ENCODE data around the gene HEBP2.
"Not testable (repeated sequence)": the region's sequence is repeated elsewhere in the genome, so short reads cannot be mapped to it uniquely, and the experiment has no call there.

HEBP2 gene

GRCh38 chr6:138424004-138424904 lies 20.2 kb downstream of the HEBP2 start:
- DNase-seq (ENCODE audit: low read depth in 2 of 2): no peak

GRCh38 chr6:138425256-138425655 lies 21.2 kb downstream of the HEBP2 start:
- not testable (repeated sequence) for DNase-seq (ENCODE audit: low read depth in 2 of 2)

GRCh38 chr6:138426500-138427123 lies 22.6 kb downstream of the HEBP2 start:
- no peak for DNase-seq (ENCODE audit: low read depth in 2 of 2)

GRCh38 chr6:138427701-138428100 lies 23.7 kb downstream of the HEBP2 start:
- DNase-seq (ENCODE audit: low read depth in 2 of 2): no peak

- DNase-seq (ENCODE audit: low read depth in 2 of 2): no peak
Measured at GRCh38 chr6:138428944-138429598, 25.0 kb downstream of the HEBP2 start.

GRCh38 chr6:138429761-138430160 lies 25.7 kb downstream of the HEBP2 start:
- DNase-seq (ENCODE audit: low read depth in 2 of 2): no peak

GRCh38 chr6:138430361-138431145 lies 26.5 kb downstream of the HEBP2 start:
- DNase-seq (ENCODE audit: low read depth in 2 of 2): no peak

GRCh38 chr6:138431256-138432062 lies 27.4 kb downstream of the HEBP2 start:
- no peak for DNase-seq (ENCODE audit: low read depth in 2 of 2)

GRCh38 chr6:138432063-138432356 lies 28.0 kb downstream of the HEBP2 start:
- DNase-seq (ENCODE audit: low read depth in 2 of 2): no peak

GRCh38 chr6:138434096-138434495 lies 30.1 kb downstream of the HEBP2 start:
- DNase-seq (ENCODE audit: low read depth in 2 of 2): no peak

GRCh38 chr6:138434925-138435324 lies 30.9 kb downstream of the HEBP2 start:
- DNase-seq (ENCODE audit: low read depth in 2 of 2): no peak

- no peak for DNase-seq (ENCODE audit: low read depth in 2 of 2)
Measured at GRCh38 chr6:138439546-138439945, 35.5 kb downstream of the HEBP2 start.

GRCh38 chr6:138440296-138440695 lies 36.3 kb downstream of the HEBP2 start:
- DNase-seq (ENCODE audit: low read depth in 2 of 2): no peak

GRCh38 chr6:138440758-138441357 lies 36.8 kb downstream of the HEBP2 start:
- no peak for DNase-seq (ENCODE audit: low read depth in 2 of 2)

GRCh38 chr6:138441965-138442364 lies 37.9 kb downstream of the HEBP2 start:
- no peak for DNase-seq (ENCODE audit: low read depth in 2 of 2)

GRCh38 chr6:138442663-138443062 lies 38.6 kb downstream of the HEBP2 start:
- DNase-seq (ENCODE audit: low read depth in 2 of 2): no peak

GRCh38 chr6:138443979-138444378 lies 40.0 kb downstream of the HEBP2 start:
- no peak for DNase-seq (ENCODE audit: low read depth in 2 of 2)

GRCh38 chr6:138446821-138447220 lies 42.8 kb downstream of the HEBP2 start:
- no peak for DNase-seq (ENCODE audit: low read depth in 2 of 2)

- no peak for DNase-seq (ENCODE audit: low read depth in 2 of 2)
Measured at GRCh38 chr6:138450445-138450844, 46.4 kb downstream of the HEBP2 start.

- no peak for DNase-seq (ENCODE audit: low read depth in 2 of 2)
Measured at GRCh38 chr6:138451043-138451442, 47.0 kb downstream of the HEBP2 start.
